Chondrocyte (in vitro differentiated cells): ENCODE results near the gene CLRN3. TPM values are rescaled to one million over a fixed set of nuclear protein-coding genes. Genes with fewer than 3 reads are reported as not detected.

Source experiments
- DNase-seq: peaks from one replicate; pipeline ENCODE4 v3.0.0; 2021; ENCODE audit warnings: mixed read lengths, low spot score
- H3K27ac Mint-ChIP-seq: one replicate; pipeline ENCODE4 v1.8.0; 2021; ENCODE audit warnings: mild to moderate bottlenecking, moderate library complexity, mixed read lengths; ENCODE audit not compliant: unreplicated experiment
- H3K27me3 Mint-ChIP-seq: 2 replicates; pipeline ENCODE4 v1.8.0; 2021; ENCODE audit warnings: low read depth, mixed read lengths
- H3K36me3 Mint-ChIP-seq: 2 replicates; pipeline ENCODE4 v1.8.0; 2021; ENCODE audit warnings: low read depth, mixed read lengths
- H3K4me1 Mint-ChIP-seq: 2 replicates; pipeline ENCODE4 v1.8.0; 2021; ENCODE audit warnings: low read depth, mild to moderate bottlenecking, mixed read lengths
- H3K4me3 Mint-ChIP-seq: one replicate; pipeline ENCODE4 v1.8.0; 2021; ENCODE audit warnings: mild to moderate bottlenecking, moderate library complexity, mixed read lengths; ENCODE audit not compliant: unreplicated experiment
- H3K9me3 Mint-ChIP-seq: 2 replicates; pipeline ENCODE4 v1.8.0; 2021; ENCODE audit warnings: low read depth, mixed read lengths
- total RNA-seq: library from RNA; stranded (reverse); gene quantifications from 3 replicates; pipeline ENCODE4 v1.2.1, GENCODE V29; 2021
- TF ChIP-seq, protein P1 (sequence below): fragments of 200-600 bp; sonication (generic); IDR thresholded peaks from 2 replicates; pipeline ENCODE4 v1.5.0; 2021; ENCODE audit warnings: antibody characterized with exemption, mild to moderate bottlenecking, moderate library complexity

Gene CLRN3
- total RNA-seq, 1 donor from 2014 or later = not detected

DNA sequence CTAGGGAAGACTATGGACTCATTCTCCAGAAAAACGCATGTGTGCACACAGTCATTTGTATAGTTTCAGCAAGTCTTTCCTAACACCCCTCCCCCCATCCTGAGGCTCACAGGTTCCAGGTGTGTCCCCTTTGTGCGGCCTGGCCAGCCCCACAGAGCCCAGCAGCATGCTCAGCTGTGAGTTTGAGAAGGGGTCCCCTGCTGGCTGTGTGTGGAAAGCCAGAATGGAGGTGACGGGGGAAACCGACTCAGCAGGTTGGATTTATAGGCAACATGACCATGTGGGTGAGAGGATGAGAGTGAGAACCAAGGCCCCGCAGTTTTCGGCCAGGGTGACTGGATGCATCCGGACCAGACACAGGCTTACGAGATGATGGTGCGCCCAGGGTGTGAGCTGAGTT lies 24.1 kb upstream of the CLRN3 start:
- H3K9me3 Mint-ChIP-seq = no peaks in the 10 kb centered on the region
- TF ChIP-seq, protein P1, sequence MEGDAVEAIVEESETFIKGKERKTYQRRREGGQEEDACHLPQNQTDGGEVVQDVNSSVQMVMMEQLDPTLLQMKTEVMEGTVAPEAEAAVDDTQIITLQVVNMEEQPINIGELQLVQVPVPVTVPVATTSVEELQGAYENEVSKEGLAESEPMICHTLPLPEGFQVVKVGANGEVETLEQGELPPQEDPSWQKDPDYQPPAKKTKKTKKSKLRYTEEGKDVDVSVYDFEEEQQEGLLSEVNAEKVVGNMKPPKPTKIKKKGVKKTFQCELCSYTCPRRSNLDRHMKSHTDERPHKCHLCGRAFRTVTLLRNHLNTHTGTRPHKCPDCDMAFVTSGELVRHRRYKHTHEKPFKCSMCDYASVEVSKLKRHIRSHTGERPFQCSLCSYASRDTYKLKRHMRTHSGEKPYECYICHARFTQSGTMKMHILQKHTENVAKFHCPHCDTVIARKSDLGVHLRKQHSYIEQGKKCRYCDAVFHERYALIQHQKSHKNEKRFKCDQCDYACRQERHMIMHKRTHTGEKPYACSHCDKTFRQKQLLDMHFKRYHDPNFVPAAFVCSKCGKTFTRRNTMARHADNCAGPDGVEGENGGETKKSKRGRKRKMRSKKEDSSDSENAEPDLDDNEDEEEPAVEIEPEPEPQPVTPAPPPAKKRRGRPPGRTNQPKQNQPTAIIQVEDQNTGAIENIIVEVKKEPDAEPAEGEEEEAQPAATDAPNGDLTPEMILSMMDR = no peak
- peaks cover 26% of the 10 kb centered on the region for H3K4me1 Mint-ChIP-seq
- no peaks in the 10 kb centered on the region for H3K36me3 Mint-ChIP-seq
- DNase-seq = no peak
- H3K4me3 Mint-ChIP-seq = no peak overlapping the region
- no peak overlapping the region for H3K27ac Mint-ChIP-seq
- no peaks in the 10 kb centered on the region for H3K27me3 Mint-ChIP-seq

DNA sequence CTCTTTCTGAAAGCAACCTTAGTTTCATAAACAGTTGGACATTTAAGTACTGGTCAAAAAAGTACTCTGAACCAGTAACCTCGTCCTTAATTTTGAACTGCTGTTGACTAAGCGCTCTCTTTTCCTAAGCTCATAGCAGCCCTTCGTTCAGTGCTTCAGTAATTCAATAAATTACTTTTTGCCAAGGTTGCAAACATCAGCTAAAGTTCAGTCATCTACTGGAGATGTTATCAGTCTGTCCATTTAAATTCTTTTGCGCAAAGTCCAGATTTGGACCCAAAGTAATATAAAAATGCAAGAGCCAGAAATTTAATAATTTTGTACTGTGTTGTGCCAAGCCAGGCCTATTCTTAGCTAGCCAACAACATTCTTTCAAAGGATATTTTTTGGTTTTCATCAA lies 22.6 kb upstream of the CLRN3 start:
- no peak overlapping the region for H3K4me3 Mint-ChIP-seq
- DNase-seq = no peak
- no peaks in the 10 kb centered on the region for H3K36me3 Mint-ChIP-seq
- no peaks in the 10 kb centered on the region for H3K27me3 Mint-ChIP-seq
- H3K4me1 Mint-ChIP-seq = peaks cover 16% of the 10 kb centered on the region
- H3K27ac Mint-ChIP-seq = no peak overlapping the region
- no peaks in the 10 kb centered on the region for H3K9me3 Mint-ChIP-seq
- TF ChIP-seq, protein P1 = no peak

DNA sequence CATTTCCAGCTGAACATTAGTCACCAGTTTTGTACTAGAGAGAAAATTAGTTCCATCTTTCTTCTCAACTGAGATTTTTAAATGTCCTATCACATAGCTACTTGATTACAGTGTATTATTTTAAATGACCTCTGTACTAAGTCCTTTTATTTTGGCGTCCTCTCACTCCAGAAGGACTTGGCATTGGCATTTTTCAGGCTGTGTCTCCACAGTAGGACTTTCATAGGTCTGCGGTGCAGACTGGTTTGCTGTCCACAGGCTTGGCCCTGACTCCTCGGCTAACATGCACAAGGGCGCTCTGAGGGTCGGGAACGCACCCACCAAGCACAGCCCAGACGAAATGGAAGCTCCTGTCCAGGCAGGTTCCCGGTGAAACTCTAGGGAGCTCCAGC lies 20.6 kb upstream of the CLRN3 start:
- no peak overlapping the region for H3K4me3 Mint-ChIP-seq

DNA sequence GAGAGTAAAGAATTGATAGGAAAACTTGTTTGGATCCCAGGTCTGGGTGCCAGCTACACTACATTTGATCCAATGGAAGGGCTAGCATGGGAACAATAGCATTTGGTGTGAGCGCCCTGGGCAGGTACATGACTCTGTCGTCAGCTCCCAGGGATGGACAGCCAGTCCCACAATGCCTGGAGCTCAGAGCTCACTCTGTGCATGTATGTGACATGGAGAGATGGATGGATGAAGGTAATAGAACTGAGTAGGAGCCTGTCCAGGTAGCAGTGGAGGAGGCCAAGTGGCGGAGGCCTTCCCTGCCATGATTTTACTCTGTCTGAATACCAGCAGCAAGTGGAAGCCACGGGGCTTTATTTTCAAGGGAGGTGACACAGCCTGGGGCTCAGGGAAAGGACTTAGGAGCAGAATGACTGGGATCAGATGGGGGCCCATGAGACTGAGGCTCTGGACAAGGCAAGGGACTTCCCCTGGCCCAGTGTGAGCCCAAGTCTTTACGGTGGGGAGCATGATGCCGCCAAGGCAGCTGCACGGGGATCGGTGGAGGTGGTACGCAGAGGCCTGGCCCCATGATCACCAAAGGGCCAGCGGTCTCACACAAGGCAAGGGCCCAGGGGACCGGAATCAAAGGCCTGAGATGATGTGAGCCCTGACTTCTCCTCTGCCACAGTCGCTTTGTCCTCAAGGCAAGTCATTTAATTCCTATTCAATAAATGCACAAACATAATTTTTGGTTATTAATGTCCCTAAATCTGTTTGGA lies 20.0 kb upstream of the CLRN3 start:
- TF ChIP-seq, protein P1 = no peak
- no peak overlapping the region for H3K27ac Mint-ChIP-seq
- peaks cover 27% of the 10 kb centered on the region for H3K4me1 Mint-ChIP-seq
- H3K9me3 Mint-ChIP-seq = no peaks in the 10 kb centered on the region
- no peak overlapping the region for H3K4me3 Mint-ChIP-seq
- no peaks in the 10 kb centered on the region for H3K27me3 Mint-ChIP-seq
- no peaks in the 10 kb centered on the region for H3K36me3 Mint-ChIP-seq
- no peak for DNase-seq

More for the DNA sequence above, 20.6 kb upstream of the CLRN3 start:
- H3K9me3 Mint-ChIP-seq = no peaks in the 10 kb centered on the region
- no peaks in the 10 kb centered on the region for H3K27me3 Mint-ChIP-seq
- H3K36me3 Mint-ChIP-seq = no peaks in the 10 kb centered on the region
- DNase-seq = no peak
- TF ChIP-seq, protein P1 = no peak
- no peak overlapping the region for H3K27ac Mint-ChIP-seq
- H3K4me1 Mint-ChIP-seq = peaks cover 21% of the 10 kb centered on the region

DNA sequence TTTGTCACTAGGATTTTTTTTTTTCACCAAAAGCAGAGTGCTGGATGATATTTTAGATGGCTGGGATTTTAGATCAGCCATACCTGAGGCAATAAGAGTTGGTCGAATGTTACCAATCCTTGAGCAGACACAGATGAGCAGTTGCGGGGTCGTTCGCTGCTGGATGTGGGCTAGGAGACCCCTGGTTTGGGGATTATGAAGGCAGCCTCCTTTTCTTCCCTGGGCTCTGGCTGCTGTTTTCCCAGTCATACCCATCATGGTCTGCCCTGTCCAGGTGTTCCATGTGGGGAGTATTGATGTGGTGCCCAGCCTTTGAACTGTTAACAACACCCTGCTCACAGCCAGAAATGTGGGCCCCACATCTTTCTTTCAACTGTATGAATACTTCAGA lies 19.1 kb upstream of the CLRN3 start:
- Mint-ChIP-seq H3K36me3 (no peaks in the 10 kb centered on the region), H3K4me3 (no peak overlapping the region), H3K4me1 (peaks cover 28% of the 10 kb centered on the region), H3K27ac (no peak overlapping the region), H3K9me3 (no peaks in the 10 kb centered on the region), H3K27me3 (no peaks in the 10 kb centered on the region)
- no peak for DNase-seq
- TF ChIP-seq, protein P1 = no peak
